OCI-LY7 (cell line): ENCODE data around the gene SF3A1. TPM values are rescaled to one million over a fixed set of nuclear protein-coding genes. Genes with fewer than 3 reads are reported as not detected.
"Not testable (repeated sequence)": the region's sequence is repeated elsewhere in the genome, so short reads cannot be mapped to it uniquely, and the experiment has no call there.

Source experiments
- BruUV-seq: library from RNA; stranded (reverse); fragments of 400-500 nt; replicated peaks from 2 replicates; lab custom pipeline; 2021; lab: Mats Ljungman, UMichigan
- CTCF ChIA-PET: fragments of 300-600 bp; sonication (Branson Sonifier 250); formaldehyde crosslinking; loops from one replicate; lab custom pipeline; 2022; ENCODE audit warnings: antibody characterized with exemption; ENCODE audit not compliant: unreplicated experiment; lab: Charles Lee
- POLR2A ChIA-PET: fragments of 300-600 bp; sonication (Branson Sonifier 250); formaldehyde crosslinking; loops from one replicate; lab custom pipeline; 2022; ENCODE audit warnings: antibody characterized with exemption; lab: Charles Lee
- DNase-seq: peaks from one replicate; pipeline ENCODE4 v3.0.0-alpha.2; 2015; ENCODE audit warnings: low spot score
- H2AFZ ChIP-seq: fragments of 200-600 bp; sonication (generic), shearing (Covaris generic); 2 replicates; pipeline ENCODE4 v1.6.1; 2014; ENCODE audit warnings: mild to moderate bottlenecking, antibody characterized with exemption, low read length, moderate library complexity
- H3K27ac ChIP-seq: fragments of 200-600 bp; sonication (generic); 2 replicates; pipeline ENCODE4 v1.5.1; 2014; ENCODE audit warnings: mixed run types, low read depth, mild to moderate bottlenecking, moderate library complexity, low read length, inconsistent platforms; ENCODE audit not compliant: poor library complexity, severe bottlenecking
- H3K36me3 ChIP-seq: fragments of 200-600 bp; sonication (generic); 2 replicates; pipeline ENCODE4 v1.6.1; 2014; ENCODE audit warnings: mild to moderate bottlenecking, antibody characterized with exemption, low read length, moderate library complexity, mixed read lengths; ENCODE audit not compliant: insufficient read depth
- H3K4me1 ChIP-seq: fragments of 200-600 bp; sonication (generic); 2 replicates; pipeline ENCODE4 v1.5.1; 2014; ENCODE audit warnings: mild to moderate bottlenecking, low read length; ENCODE audit not compliant: insufficient read depth, poor library complexity, severe bottlenecking
- H3K4me2 ChIP-seq: fragments of 200-600 bp; sonication (generic); 2 replicates; pipeline ENCODE4 v1.6.1; 2014; ENCODE audit warnings: mild to moderate bottlenecking, low read length
- H3K4me3 ChIP-seq: fragments of 200-600 bp; sonication (generic); 2 replicates; pipeline ENCODE4 v1.5.1; 2014; ENCODE audit warnings: mild to moderate bottlenecking, low read depth, low read length; ENCODE audit not compliant: poor library complexity, severe bottlenecking
- H3K79me2 ChIP-seq: fragments of 200-600 bp; sonication (generic); 2 replicates; pipeline ENCODE4 v1.6.1; 2016; ENCODE audit warnings: low read depth, mild to moderate bottlenecking, low read length, moderate library complexity, mixed read lengths; ENCODE audit not compliant: insufficient read depth
- H3K9me2 ChIP-seq: fragments of 200-600 bp; sonication (generic); 2 replicates; pipeline ENCODE4 v1.6.1; 2016; ENCODE audit warnings: mild to moderate bottlenecking, low read length, mixed read lengths; ENCODE audit not compliant: insufficient read depth
- H3K9me3 ChIP-seq: fragments of 200-600 bp; sonication (generic); 2 replicates; pipeline ENCODE4 v1.6.1; 2014; ENCODE audit warnings: mild to moderate bottlenecking, mixed run types, low read length, mixed read lengths
- H4K20me1 ChIP-seq: fragments of 200-600 bp; sonication (generic); 2 replicates; pipeline ENCODE4 v1.6.1; 2014; ENCODE audit warnings: mild to moderate bottlenecking, antibody characterized with exemption, low read length, moderate library complexity, mixed read lengths; ENCODE audit not compliant: insufficient read depth
- EZH2phosphoT487 ChIP-seq: fragments of 200-600 bp; sonication (generic); IDR thresholded peaks from 2 replicates; pipeline ENCODE4 v1.6.1; 2018; ENCODE audit warnings: low read depth, borderline replicate concordance, mild to moderate bottlenecking, mixed run types, antibody characterized with exemption, low read length, moderate library complexity, mixed read lengths
- intact Hi-C: fragments of 100-400 bp; cut with micrococcal nuclease; formaldehyde crosslinking; loops from one replicate; pipeline ENCODE4 v1.10.0; 2022; ENCODE audit not compliant: unreplicated experiment
- total RNA-seq, 2 experiments: library from RNA; depleted of rRNA in 1 of 2; stranded (reverse); fragments of >200 nt in 1 of 2; shearing (Covaris generic) in 1 of 2; gene quantifications; 2 replicates each; pipeline ENCODE4 v1.2.3, GENCODE V29; 2014 to 2022
- TF ChIP-seq, protein P1 (sequence below): fragments of 200-600 bp; sonication (generic); conservative IDR thresholded peaks from 2 replicates; pipeline ENCODE4 v1.5.1; 2014; ENCODE audit warnings: mild to moderate bottlenecking, antibody characterized with exemption, low read length, moderate library complexity, mixed read lengths

SF3A1 gene
- total RNA-seq, 2 experiments from 2014 or later = 71.8 to 200 TPM

DNA sequence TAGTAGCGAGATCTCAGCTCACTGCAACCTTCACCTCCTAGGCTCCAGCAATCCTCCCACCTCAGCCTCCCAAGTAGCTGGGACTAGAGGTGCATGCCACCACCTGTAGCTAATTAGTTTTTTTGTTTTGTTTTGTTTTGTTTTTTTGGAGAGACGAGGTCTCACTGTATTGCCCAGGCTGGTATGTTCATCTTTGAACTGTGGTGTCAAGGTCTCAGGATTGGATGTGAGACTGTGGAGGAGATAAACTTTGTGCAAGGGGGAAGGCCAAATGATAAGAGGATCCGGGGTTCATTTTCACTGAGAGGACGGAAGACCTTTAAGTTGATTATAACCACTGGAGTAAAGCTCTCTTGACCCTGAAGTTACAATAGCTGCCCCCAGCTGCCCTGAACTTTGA is 49.0 kb upstream of the SF3A1 start:
- intact Hi-C loops = no loop called here
- Histone ChIP-seq H3K4me2 (no peak overlapping the region), H3K27ac (no peak overlapping the region), H3K79me2 (no peaks in the 10 kb centered on the region), H2AFZ (no peak overlapping the region), H4K20me1 (no peaks in the 10 kb centered on the region), H3K4me3 (no peak overlapping the region), H3K36me3 (no peaks in the 10 kb centered on the region), H3K4me1 (no peaks in the 10 kb centered on the region), H3K9me2 (no peaks in the 10 kb centered on the region), H3K9me3 (no peaks in the 10 kb centered on the region)
- TF ChIP-seq EZH2phosphoT487 = no peak
- TF ChIP-seq, protein P1, sequence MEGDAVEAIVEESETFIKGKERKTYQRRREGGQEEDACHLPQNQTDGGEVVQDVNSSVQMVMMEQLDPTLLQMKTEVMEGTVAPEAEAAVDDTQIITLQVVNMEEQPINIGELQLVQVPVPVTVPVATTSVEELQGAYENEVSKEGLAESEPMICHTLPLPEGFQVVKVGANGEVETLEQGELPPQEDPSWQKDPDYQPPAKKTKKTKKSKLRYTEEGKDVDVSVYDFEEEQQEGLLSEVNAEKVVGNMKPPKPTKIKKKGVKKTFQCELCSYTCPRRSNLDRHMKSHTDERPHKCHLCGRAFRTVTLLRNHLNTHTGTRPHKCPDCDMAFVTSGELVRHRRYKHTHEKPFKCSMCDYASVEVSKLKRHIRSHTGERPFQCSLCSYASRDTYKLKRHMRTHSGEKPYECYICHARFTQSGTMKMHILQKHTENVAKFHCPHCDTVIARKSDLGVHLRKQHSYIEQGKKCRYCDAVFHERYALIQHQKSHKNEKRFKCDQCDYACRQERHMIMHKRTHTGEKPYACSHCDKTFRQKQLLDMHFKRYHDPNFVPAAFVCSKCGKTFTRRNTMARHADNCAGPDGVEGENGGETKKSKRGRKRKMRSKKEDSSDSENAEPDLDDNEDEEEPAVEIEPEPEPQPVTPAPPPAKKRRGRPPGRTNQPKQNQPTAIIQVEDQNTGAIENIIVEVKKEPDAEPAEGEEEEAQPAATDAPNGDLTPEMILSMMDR = no peak
- no peak for DNase-seq
- POLR2A ChIA-PET = interaction anchor here (1.0 to 1.4 kb wide), 3 partner anchors 10 to 19 kb away, joined by 3 to 4 read pairs (median 3); no protein-coding TSS in a partner anchor
- no TSS peak for BruUV-seq
- CTCF ChIA-PET = no interaction called here

DNA sequence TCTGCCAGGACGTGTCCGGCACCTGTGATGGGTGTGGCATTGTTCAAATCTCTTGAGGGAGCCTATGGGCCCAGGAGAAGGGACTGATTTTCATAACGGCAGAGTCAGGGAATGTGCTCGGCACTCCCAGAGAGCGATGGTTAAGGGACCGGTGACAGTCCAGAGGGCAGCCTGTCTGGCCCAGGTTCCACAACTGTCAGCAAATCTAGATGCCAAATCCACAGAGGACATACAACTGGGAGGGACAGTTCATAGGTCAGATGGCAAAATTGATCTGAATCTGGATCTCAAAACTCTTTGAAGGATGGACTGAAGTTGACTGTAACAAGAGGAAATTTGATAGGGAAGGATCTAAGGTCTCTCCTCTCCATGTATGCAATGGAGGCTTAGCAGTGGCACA is 47.6 kb upstream of the SF3A1 start:
- TF ChIP-seq EZH2phosphoT487 = no peak
- TF ChIP-seq, protein P1 = no peak

DNA sequence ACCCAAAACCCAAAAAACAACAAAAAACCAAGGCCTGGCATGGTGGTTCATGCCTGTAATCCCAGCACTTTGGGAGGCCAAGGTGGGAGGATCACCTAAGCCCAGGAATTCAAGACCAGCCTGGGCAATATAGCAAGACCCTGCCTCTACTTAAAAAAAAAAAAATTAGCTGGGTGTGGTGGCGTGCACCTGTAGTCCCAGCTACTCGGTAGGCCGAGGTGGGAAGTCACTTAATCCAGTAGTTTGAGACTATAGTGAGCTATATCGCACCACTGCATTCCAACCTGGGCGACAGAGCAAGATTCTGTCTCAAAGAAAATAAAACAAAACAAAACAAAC is 46.0 kb upstream of the SF3A1 start:
- DNase-seq, BruUV-seq, H4K20me1 ChIP-seq, H3K4me1 ChIP-seq, CTCF ChIA-PET, H3K4me3 ChIP-seq, H2AFZ ChIP-seq, H3K79me2 ChIP-seq, intact Hi-C loops, H3K9me2 ChIP-seq, H3K4me2 ChIP-seq, H3K27ac ChIP-seq, H3K36me3 ChIP-seq, H3K9me3 ChIP-seq: not testable (repeated sequence)
- POLR2A ChIA-PET = interaction anchor here (0.7 kb wide), 2 partner anchors 96 to 335 kb away, joined by 3 read pairs; no protein-coding TSS in a partner anchor

More for the DNA sequence above, 47.6 kb upstream of the SF3A1 start:
- no peak for DNase-seq
- ChIA-PET POLR2A (no interaction called here), CTCF (no interaction called here)
- no TSS peak for BruUV-seq
- intact Hi-C loops = no loop called here
- no peaks in the 10 kb centered on the region for H3K36me3 ChIP-seq
- no peaks in the 10 kb centered on the region for H3K4me1 ChIP-seq
- H3K4me2 ChIP-seq = no peak overlapping the region
- H3K79me2 ChIP-seq = no peaks in the 10 kb centered on the region
- no peak overlapping the region for H3K4me3 ChIP-seq
- no peak overlapping the region for H3K27ac ChIP-seq
- H4K20me1 ChIP-seq = no peaks in the 10 kb centered on the region
- H3K9me2 ChIP-seq = no peaks in the 10 kb centered on the region
- no peak overlapping the region for H2AFZ ChIP-seq
- H3K9me3 ChIP-seq = no peaks in the 10 kb centered on the region
